Fibroblast of the conjunctiva (primary cell): Measurements from ENCODE around the gene MAP4K3.

ENCODE experiments used
- DNase-seq: peaks from one replicate; pipeline ENCODE4 v3.0.0-alpha.2; 2010; ENCODE audit warnings: low read depth

Gene MAP4K3

DNA sequence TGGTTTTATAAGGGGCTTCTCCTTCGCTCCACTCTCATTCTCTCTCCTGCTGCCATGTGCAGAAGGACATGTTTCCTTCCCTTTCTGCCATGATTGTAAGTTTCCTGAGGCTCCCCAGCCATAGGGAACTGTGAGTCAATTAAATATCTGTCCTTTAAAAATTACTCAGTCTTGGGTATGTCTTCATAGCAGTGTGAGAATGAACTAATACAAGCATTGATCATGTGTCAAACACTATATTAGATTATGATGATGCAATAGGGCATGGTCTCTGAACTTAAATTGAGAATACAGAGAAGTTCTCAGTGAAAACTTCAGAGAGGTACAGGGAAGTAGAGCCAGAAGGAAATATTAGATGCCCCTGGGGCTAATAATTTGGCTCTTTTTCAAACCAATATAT is 5.9 kb upstream of the MAP4K3 start:
- DNase-seq: no peak

- no peak for DNase-seq
Observed at GRCh38 chr2:39437522-39438296, 624 bp upstream of the MAP4K3 start.

GRCh38 chr2:39435741-39436591 is 1.1 kb downstream of the MAP4K3 start:
- peak; percentile 65 for DNase-seq

- no peak for DNase-seq
Observed at GRCh38 chr2:39435234-39435633, 1.9 kb downstream of the MAP4K3 start.

DNA sequence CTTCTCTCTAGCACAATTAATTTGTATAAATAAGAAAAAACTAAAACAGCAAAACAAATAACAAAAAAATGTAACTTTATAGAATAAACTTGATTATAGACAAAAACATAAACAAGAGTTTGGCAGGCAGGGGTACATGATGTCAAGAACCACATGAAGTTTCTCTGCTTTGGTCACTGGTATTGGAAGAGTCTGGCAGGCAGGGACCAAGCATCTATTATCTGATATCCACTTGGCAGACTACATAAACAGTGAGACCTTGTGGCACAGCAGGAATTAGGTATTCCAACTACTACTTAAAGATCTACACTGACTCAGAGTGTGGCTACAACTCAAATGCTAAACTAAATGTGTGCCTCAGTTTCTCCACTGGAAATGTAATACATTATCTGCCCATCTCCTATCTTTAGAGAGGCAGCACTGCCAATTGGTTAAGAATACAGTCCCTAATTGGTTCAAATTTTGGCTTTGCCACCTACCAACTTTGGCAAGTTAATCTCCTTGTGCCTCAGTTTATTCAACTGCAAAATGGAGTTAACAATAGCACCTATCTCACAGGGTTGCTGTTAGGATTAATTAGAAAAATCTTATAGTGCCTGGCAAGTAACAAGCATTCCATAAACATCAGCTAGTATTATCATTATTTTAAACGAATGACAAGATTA is 2.7 kb downstream of the MAP4K3 start:
- no peak for DNase-seq

DNA sequence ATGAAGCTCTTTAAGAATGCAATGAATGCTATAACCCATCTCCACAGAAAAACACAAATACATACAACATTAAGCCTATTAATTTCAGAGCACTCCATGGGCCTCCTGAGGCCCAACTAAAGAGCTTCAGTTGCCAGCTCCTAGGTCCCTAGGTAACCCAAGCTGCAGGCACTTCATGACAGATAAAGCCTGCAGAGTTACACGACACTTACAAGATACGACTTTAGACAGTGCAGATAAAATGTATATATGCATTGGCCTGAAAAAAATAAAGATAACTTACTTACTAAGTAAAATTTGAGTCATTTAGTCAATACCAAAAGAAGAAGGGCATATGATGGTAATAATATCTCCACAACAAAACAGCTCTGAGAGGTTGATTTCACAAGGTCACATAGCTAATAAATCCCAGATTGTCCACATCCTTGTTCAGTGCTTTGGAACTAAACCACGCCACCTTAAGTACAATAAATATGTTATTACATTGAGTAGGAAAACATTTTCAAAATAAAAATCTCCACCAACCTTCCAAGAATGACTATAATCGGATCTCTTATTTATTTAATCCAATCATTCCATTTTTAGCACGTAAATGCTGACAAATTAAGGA is 3.4 kb downstream of the MAP4K3 start:
- peak; percentile 69 for DNase-seq

DNA sequence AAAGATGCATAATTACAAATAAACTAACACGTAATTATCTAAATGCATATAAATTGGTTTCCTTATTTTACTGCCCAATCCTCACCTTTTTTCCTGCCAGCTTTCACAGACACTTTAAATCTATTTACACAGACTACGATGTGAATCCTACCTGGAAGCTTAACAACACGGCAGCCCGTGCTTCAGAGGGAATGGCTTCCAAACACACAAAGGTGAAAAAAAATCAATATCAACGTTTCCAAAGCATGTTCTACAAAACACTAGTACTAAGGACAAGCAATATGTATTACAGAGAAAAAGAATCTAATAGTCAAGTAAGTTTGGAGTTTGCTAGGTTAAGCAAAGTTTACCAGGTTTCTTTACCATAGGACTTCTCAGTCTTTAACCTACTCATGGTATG is 4.4 kb downstream of the MAP4K3 start:
- DNase-seq: no peak

DNA sequence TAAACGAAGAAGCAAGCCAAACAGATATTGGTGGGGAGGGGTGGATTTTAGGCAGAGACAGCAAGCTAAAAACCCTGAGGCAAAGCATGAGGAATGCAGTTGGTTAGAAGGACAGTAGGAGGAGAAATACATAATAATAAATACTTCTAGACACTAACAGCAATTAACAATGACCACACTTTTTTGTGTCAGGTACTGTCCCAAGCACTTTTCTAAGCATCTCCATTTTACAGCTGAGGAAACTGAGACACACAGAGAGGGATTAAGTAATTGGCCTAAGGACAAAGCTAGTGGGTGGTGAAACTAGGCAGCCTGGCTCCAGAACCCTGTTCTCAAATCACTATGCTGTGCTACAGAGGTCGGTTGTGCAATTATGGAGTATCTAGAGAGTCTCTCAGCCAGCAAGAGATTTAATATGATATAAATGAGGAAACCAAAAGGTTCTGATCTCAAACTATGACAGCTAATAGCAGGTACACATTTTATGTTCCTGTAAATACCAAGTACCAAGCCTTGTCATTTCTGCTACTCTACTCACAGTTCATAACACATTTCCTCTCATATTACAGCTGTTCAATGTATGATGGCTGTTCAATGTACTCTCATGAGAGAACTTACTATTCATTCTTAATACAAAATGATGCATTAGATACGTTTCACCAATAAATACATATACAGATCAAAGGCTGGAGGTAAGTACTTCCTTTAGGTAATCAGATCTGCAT is 5.3 kb downstream of the MAP4K3 start:
- no peak for DNase-seq

DNA sequence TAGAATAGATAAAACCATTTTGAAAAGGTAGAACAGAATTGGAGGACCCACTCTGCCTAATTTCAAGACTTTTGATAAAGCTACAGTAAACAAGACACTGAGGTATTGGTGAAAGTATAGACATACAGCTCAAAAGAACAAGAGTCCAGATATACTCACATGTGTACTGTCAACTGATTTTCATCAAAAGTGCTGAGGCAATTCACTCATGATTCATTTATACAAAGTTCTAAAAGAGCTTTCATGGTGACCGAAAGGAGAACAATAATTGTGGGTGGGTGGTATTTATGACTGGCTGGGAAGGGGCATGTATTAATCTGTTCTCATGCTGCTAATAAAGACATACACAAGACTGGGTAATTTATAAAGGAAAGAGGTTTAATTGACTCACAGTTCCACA is 7.3 kb downstream of the MAP4K3 start:
- DNase-seq: no peak

DNA sequence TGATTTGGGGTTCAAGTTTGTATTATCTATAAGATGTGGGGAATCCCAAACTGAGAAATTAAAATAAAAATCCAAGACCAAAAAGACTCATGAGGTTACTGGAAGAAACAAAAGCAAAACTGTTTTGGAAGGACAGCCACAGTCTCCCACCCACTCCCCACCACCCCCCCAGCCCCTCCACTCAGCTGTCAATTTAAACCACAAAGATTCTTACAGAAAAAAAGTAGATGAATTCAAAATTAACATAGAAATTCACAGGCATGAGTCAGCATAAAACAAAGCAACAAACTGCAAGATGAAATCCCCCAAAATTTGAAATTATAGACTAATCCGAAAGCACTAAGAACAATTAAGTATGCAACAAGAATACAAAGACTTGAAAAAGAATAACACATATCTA is 12.1 kb downstream of the MAP4K3 start:
- DNase-seq: no peak

DNA sequence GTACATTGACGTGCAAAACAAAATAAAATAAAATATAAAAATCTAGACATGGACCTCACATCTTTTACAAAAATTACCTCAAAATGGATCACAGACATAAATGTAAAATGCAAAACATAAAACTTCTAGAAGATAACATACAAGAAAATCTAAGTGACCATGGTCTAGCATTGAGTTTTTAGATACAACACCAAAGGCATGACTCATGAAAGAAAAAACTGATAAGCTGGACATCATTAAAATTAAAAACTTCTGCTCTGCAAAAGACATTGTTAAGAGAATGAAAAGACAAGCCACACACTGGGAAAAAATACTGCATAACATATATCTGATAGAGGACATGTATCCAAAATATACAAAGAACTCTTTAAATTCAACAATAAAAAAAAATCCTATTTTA is 14.4 kb downstream of the MAP4K3 start:
- DNase-seq: no peak

- no peak for DNase-seq
Observed at GRCh38 chr2:39421354-39421753, 15.7 kb downstream of the MAP4K3 start.

DNA sequence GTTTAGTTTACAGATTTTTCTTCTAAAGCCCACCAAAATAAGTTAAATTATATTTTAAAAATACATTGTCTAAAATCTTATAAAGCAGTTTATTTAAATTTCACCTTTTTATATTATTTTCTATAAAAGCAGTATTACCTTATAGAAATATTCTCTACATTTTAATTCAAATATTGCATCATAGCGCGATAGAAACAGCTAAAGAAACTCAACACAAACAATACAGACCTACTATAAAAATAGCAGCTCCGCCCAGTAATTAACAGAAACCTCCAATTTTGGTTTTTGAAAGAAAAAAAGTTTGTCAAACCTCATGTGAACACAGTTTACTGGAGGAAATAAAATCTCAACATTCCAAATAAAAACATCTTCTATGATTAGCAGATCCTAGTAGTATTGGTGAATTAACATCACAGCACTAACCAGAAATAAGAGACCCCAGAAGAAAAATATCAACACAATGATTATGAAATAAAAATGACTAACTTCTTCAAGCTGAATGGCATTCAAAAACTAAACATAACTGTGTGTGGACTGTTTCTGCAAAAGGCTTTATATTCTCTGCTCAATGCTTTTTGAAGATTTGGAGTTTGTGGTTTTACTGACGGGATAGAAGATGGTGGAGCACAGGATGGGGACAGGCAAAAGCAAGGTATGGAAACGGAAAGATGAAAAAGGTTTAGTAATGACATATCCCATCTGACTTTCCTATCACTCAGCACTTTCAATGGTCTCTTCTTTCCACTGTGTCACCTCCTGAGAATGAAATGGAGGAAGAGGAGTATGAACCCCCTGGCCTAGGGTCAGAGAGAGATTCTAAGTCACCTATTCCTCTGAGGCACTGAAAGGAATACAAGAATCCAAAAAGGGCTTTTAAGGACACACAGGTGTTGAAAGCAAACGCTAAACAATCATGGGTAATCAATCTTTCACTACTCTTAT is 17.5 kb downstream of the MAP4K3 start:
- DNase-seq: no peak

GRCh38 chr2:39418491-39418890 is 18.6 kb downstream of the MAP4K3 start:
- no peak for DNase-seq

DNA sequence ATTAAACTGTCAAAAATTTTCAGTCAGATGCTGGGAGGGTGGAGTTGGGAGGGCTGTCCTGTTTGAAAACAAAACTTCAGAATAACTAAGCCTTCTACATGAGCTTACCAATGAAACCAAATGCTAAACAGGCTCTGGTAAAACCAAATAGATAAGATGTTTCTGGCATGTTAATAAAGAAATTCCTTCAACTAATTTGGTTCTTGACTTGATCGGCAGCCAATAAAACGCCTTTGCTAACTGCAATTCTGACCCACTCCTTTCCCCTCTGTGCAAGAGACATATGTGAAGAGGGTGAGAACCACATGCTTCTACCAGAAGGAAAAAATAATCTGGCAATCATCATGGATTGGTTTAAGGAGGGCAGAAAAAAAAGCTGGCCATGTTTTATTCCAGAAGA is 20.9 kb downstream of the MAP4K3 start:
- DNase-seq: peak; percentile 50

- DNase-seq: no peak
Observed at GRCh38 chr2:39413063-39413737, 23.9 kb downstream of the MAP4K3 start.

DNA sequence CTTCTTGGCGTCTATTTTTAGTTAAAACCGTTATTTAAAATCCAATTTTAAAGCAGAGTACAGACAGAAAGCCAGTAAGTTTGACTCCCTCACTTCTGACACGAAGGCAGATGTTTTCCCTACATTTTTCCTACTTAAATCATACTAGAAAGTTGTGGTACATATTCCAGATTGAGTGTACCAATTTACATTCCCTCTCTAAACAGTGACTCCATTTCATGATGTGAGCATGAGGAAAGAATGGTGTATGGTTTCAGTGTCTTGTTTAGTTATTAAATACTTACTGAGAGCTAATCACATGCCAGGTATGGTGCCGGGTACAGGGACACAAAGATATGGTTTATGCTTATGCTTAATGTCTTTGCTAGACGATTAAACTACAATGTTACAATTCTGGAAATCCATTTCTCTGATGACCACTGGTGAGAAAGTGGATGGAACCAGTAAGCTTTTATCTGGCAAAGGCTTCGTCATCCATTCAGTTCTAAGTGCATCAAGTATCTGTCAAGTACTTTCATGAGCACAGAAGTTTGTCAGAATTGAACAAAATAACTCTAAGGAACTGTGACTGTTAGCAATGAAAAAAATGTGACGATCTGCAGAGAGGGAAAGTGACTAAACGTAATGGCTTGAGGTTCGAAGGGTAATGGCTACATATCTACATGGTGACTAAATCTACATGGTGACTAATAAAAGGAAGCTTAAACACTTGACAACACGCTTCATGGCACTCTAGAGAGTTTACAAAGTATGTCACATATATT is 25.7 kb downstream of the MAP4K3 start:
- no peak for DNase-seq

DNA sequence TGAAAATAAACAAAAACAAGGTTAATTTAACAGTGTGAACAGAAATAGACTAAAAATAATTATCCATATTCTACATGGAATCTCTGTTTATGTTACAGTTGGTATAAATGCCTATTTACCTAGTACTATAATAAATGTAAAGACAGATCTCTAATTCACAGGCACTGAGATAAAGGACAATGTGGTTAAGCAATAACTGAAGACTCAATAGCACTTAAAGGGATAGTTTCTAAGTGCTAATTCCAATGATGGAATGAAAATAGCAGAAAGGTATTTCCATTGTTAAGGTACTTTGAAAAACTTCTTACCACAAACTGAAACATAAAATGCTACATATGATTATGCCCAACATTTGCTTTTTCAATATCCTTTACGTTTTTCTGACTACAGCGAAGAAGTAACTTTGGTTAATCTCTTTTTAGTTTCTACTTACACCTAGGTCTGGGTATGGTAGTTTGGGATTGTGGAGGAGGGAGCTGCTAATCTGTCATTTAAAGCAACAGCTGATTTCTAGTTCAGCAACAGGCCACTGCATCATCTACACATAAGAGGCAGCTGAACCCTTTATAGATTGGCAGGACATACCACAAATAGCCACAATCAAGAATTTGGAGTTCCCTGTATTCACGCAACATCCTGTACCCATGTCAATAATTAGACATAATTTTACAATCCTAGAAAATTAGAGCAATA is 27.2 kb downstream of the MAP4K3 start:
- no peak for DNase-seq
